Stimulated activated CD8-positive, alpha-beta memory T cell treated with anti-CD3 and anti-CD28 coated beads, Interleukin-12 subunit alpha, Interleukin-12 subunit beta, amount 100 ng/mL, for 24 hours (primary cell): ENCODE data around the gene KDM1A.

ENCODE experiments used
- DNase-seq: peaks from one replicate; pipeline ENCODE4 v3.0.0-alpha.2; 2020; ENCODE audit errors: extremely low read depth

Gene KDM1A

DNA sequence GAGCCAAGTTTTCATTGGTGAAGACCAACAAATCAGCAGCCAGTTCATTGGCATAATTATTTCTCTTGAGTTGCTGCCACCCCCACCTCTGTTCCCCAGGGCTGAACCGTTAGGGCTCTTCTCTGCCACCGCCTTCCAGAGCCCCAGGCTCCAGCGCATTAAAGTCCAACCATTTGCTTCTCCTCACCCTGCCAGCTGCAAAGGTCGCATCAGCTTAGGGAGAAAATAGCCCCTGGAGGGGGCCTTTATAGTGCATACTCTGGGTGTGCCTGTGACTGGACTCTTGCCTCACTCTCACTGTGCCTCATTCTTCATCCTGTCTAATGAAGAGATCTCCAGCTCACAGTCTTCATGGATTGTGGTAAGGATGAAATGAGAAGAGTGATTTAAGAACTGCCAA, 50.4 kb downstream of the KDM1A start:
- no peak for DNase-seq

DNA sequence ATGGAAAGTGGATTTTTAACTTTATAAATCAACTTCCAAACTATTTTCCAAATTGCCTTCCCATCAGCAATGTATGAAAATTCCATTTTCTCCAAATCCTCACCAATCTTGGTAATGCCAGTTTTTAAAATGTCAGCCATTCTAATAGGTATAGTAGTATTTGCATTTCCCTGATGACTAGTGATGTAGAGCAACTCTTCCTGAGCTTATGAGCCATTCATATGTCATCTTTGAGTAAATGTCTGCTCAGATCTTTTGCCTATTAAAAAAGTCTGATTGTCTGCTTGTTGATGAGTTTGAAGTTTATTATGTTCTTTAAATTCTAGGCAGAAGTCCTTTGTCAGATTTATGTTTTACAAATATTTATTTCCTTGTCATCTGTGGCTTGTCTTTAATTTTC, 54.7 kb downstream of the KDM1A start:
- no peak for DNase-seq

DNA sequence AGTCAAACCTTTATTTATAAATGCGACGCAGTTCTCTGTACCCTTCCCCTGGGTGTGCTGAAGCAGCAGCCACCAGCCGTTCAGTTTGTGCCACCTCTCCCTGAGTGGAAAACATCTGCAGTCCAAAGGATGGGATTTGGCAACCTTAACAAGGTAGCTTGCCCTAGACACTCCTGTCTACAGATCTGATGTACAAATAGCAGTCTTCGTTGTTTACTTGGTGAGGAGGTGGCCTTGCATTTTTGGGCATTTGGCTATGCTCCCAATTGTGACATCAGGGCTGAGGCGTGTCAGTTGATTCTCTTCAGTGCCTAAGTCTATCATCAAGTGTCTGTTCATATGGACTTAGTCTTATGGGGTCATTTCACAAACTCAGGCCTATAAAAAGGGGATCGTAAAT, 59.8 kb downstream of the KDM1A start:
- no peak for DNase-seq

DNA sequence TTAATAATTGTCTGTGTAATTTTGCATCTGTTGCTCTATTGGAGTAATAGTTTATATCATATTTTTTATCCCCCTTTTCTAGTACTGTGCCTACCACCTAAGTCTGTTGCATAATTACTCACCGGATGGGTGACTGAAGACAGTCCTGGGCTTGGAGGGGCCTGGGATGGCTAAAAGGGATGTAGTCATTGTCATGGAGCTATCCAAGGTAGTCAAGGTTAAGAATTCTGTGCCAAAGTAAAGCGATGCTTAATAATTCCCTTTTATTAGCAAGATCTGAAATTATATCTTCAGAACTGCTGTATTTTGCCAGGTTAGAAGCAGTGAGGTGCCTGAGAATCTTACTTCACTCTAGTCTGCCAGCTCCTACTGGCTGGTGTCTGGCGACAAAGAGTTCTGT, 61.6 kb downstream of the KDM1A start:
- DNase-seq = no peak

DNA sequence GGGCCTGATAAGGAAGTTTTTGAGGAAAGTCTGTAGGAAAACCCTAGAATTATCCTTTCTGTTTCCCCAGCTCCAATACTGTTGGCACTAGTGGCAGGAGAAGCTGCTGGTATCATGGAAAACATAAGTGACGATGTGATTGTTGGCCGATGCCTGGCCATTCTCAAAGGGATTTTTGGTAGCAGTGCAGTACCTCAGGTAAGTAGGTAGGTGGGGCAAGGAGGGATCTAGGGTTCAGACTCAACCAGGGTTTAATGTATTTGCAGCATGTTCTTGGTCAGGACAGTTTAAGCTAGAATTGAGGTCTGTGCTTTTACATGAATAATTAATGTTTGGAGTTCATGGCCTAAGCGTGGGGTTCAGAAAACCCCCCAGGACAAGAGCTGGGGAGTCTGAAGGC, 62.1 kb downstream of the KDM1A start:
- DNase-seq = no peak

DNA sequence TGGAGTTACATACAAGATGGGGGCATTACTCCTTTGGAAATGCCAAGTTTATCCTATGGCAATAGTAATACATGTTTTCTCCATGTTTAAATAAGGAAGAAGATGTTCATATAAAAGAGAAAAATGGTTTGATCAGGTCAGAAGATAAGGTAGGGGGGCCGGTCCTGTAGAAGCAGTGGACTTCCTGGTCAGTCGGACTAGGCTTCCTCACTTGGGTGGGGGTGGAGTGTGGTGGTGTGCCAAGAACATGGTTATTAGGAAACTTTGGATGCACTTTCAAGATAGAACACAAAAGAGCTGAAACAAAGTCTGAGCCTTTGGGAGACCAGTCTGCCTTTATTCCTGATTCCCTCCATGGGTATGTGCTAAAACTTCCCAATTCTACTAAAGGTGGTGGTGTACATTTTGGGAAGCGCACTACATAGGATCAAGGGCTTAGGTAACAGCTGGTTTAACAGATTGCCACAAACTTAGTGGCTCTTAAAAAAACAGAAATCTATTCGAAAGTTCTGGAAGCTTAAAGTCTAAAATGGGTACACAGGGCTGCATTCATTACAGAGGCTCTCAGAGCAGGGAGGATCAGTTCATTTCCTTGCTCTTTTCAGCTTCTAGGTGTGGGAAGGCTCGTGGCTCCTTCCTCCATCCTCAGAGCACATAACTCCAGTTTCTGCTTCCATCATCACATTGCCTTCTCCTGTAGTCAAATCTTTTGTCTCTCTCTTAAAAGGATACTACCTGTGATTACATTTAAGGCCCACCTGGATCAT, 64.6 kb downstream of the KDM1A start:
- no peak for DNase-seq

DNA sequence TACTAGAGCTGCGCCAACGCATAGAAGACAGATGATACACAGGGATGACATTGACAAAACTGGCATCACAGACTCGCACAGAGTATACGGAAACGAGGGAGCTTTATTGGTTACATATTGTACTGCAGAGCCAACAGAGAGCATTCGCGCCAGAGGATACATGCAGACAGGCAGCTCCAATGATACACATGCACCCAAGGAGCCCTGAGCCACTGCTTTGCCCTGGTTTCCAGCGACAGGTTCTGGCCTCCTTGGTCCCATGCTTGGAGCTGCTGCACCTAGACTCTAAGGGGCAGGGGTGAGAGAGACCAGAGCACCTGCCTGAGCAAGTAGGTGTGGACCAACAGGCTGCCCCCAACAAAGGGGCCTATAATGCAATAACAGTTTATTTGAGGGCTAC, 65.6 kb downstream of the KDM1A start:
- no peak for DNase-seq

DNA sequence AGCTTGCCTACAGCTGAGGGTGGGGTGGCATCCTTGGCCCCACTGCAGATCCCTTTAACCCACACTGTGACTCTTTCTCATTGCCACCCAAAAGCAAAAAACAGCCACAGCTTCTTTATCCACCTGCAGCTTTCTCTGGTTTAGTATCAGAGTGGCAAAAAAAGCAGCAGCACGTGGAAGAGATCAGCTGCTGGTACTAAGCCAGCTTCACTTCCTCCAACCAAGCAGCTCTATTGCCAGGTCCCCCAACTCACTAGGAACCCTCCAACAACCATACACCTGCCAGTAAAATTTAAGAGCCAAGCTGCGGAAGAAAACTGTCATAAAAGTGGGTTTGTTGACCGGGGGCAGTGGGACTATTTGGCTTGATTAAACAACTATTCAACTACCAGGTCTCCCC, 66.4 kb downstream of the KDM1A start:
- no peak for DNase-seq

DNA sequence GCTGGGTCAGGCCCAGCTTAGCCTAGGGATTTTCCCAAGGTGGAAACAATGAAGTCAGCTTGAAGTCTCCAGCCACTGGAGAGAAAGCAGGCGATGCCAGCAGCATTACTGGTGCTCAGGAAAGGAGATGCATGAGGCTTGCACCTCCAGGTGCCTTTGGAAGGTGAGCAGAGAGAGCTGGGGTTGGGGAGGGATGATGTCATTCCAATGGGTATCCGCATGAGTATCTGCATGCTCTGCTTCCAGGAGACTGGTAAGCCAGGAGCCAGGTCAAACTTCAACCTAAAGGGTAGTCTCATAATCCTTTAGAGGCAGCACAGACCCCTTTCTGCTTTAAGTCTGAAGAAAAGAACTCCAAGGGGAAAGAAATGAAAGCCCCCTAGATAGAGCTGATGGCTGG, 68.8 kb downstream of the KDM1A start:
- DNase-seq = no peak

DNA sequence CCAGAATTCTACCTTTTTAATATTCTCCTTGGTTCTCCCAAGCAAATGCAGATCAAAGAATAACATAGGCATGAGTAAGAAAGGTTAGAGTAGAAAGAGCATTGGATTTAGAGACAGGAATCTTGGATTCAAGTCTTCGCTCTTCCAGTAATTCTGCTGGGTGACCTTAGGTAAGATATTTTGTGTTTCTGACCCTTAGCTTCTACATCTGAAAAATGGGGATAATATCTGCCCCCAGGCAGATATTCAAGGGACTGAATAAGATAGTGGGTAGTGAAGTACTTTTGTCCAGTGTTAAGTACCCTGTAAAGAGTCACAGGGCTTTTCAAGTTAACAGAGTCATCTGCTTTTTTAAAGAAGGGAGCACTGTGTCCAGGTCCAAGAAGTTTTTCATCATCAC, 70.8 kb downstream of the KDM1A start:
- no peak for DNase-seq

DNA sequence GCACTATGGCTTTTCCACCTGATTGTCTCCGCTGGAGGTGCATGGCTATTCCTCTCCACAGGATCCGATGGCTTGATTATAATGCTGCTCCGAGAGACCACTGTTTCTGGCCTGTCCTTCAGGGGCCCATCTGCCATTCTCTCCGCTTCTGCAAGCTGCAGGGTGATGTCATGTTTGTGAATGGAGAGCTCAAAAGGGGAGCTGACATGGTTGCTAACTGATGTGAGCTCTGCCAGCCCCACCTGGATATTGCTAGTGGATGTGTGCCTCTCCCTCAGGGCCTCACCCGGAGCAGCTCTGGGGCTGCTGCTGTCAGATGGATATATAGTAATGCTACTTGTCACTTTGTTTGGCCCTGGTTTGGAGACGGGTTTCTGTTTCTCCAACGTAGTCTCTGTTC, 72.3 kb downstream of the KDM1A start:
- no peak for DNase-seq

DNA sequence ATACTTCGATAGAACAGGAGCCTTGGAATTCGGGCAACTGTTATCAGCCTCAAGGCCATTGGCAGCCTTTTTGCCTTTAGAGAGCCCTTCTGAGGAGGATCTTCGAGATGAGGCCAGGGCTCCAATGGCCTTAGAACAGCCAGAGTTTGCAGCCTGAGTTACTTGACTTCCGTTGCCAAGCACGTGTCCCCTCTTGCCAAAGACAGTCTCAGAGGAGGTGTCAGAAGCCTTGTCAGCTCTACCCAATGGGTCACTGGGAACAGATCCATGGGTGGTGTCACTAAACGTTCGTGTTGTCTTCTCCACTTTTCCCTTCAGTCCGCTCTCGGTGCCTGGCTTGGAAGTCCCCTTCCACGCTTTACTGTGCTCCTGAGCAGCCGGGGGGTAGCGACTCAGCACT, 73.2 kb downstream of the KDM1A start:
- no peak for DNase-seq

DNA sequence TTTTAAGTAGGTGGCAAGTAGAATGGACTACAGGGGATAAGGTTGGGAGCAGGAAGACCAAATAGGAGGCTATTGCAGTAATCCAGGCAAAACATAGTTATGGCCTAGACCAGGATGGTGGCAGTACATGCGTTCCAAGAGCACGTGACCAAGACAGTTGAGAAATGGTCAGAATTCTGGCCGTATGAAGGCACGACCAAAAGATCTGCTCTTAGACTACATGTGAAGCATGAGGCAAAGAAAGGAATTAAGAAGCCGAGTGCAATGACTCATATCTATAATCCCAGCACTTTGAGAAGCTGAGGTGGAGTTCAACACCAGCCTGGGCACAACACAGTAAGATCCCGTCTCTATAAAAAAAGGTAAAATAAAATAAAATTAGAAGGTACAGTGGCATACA, 78.0 kb downstream of the KDM1A start:
- no peak for DNase-seq

DNA sequence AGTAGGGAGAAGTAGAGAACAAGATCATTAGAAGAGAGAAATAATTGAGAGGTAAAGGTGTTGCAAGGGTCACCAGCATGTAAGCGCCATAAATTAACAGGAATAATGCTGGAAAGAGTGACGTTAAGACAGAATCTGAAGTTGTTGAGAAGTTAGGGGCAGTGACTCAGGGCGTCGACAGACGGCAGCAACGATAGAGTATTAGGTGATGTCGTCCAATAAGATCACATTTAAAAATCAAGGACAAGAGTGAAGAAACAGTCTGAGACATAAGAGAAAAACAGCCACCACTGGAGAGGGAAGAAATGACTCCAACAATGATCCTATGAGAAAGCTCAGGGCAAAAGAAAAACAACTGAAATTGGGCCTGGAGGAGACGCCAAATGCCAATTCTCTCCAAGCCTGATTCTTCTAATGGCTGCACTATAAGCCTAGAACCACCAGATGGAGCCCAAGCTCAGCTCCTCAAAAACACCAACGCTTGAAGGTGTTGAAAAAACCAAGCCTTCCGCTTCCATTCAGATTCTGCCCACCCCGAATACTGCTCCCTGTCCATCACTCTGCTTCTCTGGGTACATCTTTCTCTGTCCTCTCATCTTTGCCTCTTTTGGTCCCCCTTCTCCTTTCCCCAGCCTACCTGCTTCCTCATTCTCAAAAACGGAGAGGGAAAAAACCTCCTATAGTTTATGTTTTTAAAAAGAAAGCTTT, 79.3 kb downstream of the KDM1A start:
- no peak for DNase-seq

DNA sequence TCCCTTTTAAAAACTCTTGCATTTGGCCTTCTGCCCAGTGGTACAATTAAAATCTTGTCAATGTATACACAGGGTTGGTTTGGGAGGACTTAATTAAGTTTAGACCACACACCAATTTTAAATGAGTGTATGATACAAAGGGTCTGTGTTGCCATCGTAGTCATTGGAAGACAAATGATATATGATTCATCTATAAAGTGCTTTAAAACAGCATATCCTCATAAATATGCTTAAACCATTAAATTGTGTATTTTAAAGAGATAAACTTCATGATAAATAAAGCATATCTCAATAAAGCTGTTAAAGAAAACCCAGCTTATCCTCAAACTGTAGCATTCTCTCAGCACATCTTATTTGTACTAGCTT, 79.9 kb downstream of the KDM1A start:
- DNase-seq = no peak

DNA sequence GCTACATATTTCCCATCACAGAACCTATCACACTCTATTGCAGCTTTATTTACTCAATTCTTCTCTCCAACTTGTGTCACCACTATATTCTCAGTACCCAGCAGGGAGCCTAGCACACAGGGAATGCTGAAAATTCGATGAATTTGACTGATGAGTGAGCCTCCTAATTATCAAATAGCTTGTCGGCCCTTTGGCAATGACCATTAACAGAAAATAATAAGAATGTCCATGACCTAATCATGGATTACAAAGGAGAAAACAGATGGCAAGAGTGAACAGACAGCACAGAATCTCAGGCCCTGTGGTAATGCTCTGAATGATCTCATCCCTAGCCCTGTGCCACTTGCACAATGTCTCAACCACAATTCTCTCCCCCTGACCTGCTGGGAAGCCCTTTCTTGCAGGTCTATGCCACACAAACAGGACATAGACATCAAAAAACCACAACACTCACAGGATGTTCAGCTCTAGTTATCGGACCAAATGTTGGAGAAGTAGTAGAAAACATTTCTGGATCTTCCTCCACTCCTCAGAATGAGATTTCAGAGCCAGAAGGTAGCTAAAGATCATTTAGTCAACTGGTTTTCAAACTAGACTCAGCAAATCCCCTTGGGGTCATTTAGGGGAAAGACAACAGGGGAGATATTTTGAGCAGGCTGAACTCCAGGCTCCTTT, 80.9 kb downstream of the KDM1A start:
- no peak for DNase-seq

DNA sequence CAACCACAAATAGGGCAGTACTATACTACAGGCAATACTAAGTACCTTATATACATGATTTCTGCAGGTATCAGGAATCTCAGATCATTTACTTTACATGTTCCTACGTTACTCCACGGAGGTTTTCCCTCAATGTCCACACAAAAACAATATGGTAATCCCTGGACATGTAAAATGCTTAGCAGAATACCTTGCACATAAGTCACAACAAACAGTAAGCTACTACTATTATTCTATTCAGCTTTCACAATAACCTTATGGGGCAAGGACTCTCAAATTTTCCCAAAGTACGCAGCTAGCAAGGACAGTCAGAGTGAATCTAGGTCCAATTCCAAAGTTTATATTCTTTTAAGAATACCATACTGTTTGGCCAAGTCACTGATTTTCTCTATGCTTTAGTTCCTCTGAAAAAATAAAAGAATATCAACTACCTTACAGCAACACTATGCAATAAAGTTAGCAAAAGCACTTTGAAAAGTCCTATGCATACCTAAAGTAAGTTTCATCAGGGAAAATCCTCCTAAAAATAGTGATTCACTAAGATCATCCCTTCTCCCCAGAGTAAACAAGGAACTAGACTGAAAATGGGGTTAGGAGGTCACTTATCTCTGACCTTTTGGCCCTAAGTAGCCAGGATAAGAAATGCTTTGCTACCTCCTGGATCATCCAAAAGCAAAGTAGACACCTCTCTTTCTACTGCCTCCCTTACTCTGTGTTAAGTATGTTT, 82.0 kb downstream of the KDM1A start:
- DNase-seq = no peak

DNA sequence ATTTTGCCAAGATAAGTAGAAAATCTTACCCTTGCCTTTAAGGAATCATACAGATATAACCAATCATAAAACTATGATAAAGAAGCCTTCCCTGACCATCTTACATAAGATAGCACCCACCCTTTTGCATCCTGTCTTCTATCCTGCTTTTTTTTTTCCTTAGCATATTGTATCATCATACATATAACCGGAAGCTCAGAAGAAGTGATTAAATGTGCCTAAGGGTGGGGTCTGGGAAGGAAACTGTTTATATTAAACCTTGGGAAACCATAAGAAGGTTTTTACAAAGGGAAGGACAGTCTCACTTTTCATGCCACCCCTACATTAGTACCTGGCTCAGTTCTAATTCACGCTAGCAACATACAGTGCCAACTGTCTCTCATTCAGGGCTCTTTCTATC, 82.6 kb downstream of the KDM1A start:
- DNase-seq = no peak

DNA sequence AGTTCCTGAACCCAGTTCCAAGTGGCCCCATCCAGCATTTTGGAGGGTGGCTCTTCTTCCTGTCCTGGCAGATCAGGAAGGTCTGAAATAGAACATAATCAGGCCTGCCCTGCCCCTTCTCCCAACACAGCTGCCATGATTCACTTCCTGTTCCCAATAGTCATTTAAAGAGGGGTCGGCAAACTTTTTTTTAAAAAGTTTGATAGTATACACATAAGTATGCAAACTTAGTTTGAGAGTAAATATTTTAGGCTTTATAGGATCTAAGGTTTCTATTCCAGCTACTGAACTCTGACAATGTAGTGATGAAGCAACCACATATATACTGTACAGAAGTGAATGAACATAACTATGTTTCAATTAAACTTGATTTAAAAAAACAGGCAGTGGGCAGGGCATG, 83.0 kb downstream of the KDM1A start:
- DNase-seq = no peak

DNA sequence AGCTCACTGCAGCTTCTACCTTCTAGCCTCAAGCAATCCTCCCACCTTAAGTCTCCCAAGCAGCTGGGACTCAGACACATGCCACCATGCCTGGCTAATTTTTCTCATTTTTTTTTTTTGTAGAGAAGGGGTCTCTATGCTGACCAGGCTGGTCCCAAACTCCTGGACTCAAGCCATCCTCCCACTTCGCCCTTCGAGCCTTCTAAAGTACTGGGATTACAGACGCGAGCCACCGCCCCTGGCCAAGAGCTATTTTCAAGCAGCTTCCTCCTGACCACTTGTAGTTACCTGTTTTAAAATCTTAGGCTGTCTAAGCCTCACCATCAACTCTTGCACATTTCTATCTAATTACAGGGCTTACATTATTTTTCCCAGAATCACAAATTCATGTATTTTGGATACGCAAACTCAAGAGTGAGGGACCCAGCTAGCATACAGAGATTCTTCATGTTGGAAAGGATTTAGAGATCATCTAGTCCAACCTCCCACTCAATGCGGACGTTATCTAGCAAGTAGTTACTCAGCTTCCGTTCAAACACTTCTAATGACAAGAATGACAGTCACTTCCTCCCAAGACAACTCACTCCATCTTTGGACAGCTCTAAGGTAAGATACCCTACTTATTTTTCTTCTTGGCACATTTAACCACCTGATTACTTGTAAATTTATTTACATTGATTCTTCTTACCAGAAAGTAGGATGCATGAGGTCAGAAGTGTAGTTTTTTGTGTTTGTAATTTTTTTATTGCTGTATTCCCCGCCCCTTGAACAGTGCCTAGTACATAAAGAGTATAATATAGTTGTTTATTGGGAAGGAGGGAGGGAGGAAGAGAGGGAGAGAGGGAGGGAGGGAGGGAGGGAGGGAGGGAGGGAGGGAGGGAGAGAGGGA, 84.0 kb downstream of the KDM1A start:
- DNase-seq = no peak

DNA sequence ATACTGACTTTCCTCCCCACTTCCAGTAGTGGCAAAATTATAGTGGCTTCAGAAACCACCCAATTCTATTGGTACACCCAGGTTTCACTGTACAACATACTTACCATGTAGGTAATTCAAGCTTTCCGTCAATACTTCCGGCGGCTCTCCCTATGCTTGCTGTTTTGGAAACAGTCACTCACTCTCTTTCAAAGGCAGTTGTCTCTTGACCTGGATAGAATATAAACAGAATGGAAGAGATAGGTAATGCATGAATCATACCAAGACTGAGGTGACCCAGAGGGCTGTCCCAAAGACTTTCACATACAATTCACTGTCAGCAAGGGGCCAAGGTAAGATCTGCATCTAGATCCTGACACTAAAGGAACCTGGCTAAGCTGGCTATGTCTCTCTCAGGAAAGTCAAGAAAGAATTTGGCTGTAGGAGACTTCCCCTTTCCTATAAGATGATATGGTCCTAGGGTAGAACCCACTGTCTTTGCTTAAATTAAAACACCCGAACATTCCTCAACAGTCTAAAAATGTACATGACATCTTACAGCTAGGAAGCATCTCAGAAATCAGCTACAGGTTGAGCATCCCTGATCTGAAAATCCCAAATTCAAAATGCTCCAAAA, 89.8 kb downstream of the KDM1A start:
- no peak for DNase-seq
